SK-N-SH treated with all-trans-retinoic acid at 6 μM for 48 hours (cell line): ENCODE results near the gene FAM135A.

Source experiments
- ATAC-seq: fragments of 200-7000 bp; cut with Tn5 transposase; 3 replicates; pipeline ENCODE4 v1.9.1; 2020; ENCODE audit warnings: mild to moderate bottlenecking, moderate library complexity
- ARNTL ChIP-seq: fragments of 450-650 bp; formaldehyde crosslinking; IDR thresholded peaks from 2 replicates; pipeline ENCODE4 v1.5.0; 2020; ENCODE audit warnings: low read depth, mild to moderate bottlenecking, moderate library complexity, borderline replicate concordance
- BACH2 ChIP-seq: fragments of 250-450 bp; sonication (Bioruptor Pico); IDR thresholded peaks from 2 replicates; pipeline ENCODE4 v1.9.0; 2021; ENCODE audit warnings: mild to moderate bottlenecking, borderline replicate concordance
- CSDC2 ChIP-seq: fragments of 250-450 bp; sonication (Bioruptor Pico); IDR thresholded peaks from 2 replicates; pipeline ENCODE4 v1.5.0; 2020; ENCODE audit warnings: mild to moderate bottlenecking, moderate library complexity
- ESRRG ChIP-seq: fragments of 250-450 bp; sonication (Bioruptor Pico); IDR thresholded peaks from 2 replicates; pipeline ENCODE4 v1.6.1; 2021; ENCODE audit warnings: mild to moderate bottlenecking
- GLIS3 ChIP-seq: fragments of 250-450 bp; sonication (Bioruptor Pico); IDR thresholded peaks from 2 replicates; pipeline ENCODE4 v1.5.0; 2020; ENCODE audit warnings: mild to moderate bottlenecking, moderate library complexity
- ISL1 ChIP-seq: fragments of 250-450 bp; sonication (Bioruptor Pico); IDR thresholded peaks from 2 replicates; pipeline ENCODE4 v2.1.2; 2022; ENCODE audit warnings: mild to moderate bottlenecking, moderate library complexity
- OSR1 ChIP-seq: fragments of 250-450 bp; sonication (Bioruptor Pico); IDR thresholded peaks from 2 replicates; pipeline ENCODE4 v1.8.0; 2022; ENCODE audit warnings: moderate library complexity, mild to moderate bottlenecking, inconsistent platforms
- PPARA ChIP-seq: fragments of 250-450 bp; sonication (Bioruptor Pico); IDR thresholded peaks from 2 replicates; pipeline ENCODE4 v1.5.0; 2020; ENCODE audit warnings: mild to moderate bottlenecking, borderline replicate concordance
- RARB ChIP-seq: fragments of 250-450 bp; sonication (Bioruptor Pico); IDR thresholded peaks from 2 replicates; pipeline ENCODE4 v1.8.0; 2021; ENCODE audit warnings: mild to moderate bottlenecking, moderate library complexity
- SNAI2 ChIP-seq: fragments of 250-450 bp; sonication (Bioruptor Pico); IDR thresholded peaks from 2 replicates; pipeline ENCODE4 v1.5.0; 2020; ENCODE audit warnings: mild to moderate bottlenecking, moderate library complexity
- TCF4 ChIP-seq: fragments of 250-450 bp; sonication (Bioruptor Pico); IDR thresholded peaks from 2 replicates; pipeline ENCODE4 v1.8.0; 2021; ENCODE audit warnings: mild to moderate bottlenecking, moderate library complexity, borderline replicate concordance
- TOX ChIP-seq: fragments of 250-450 bp; sonication (Bioruptor Pico); IDR thresholded peaks from 2 replicates; pipeline ENCODE4 v1.8.0; 2021; ENCODE audit warnings: mild to moderate bottlenecking, moderate library complexity, borderline replicate concordance
- ZC3H10 ChIP-seq: fragments of 250-450 bp; sonication (Bioruptor Pico); IDR thresholded peaks from 2 replicates; pipeline ENCODE4 v1.5.1; 2021; ENCODE audit warnings: mild to moderate bottlenecking, moderate library complexity
- ZFP3 ChIP-seq: fragments of 250-450 bp; sonication (Bioruptor Pico); IDR thresholded peaks from 2 replicates; pipeline ENCODE4 v1.5.0; 2020; ENCODE audit warnings: mild to moderate bottlenecking, moderate library complexity
- ZFP30 ChIP-seq: fragments of 450-650 bp; formaldehyde crosslinking; IDR thresholded peaks from 2 replicates; pipeline ENCODE4 v1.5.0; 2022; ENCODE audit warnings: mild to moderate bottlenecking, moderate library complexity
- ZNF565 ChIP-seq: fragments of 450-650 bp; formaldehyde crosslinking; conservative IDR thresholded peaks from 2 replicates; pipeline ENCODE4 v1.5.0; 2020; ENCODE audit warnings: low read depth, mild to moderate bottlenecking, moderate library complexity
- ZNF70 ChIP-seq: fragments of 450-650 bp; formaldehyde crosslinking; IDR thresholded peaks from 2 replicates; pipeline ENCODE4 v1.5.0; 2020; ENCODE audit warnings: mild to moderate bottlenecking, moderate library complexity
- ZNF8 ChIP-seq: fragments of 450-650 bp; formaldehyde crosslinking; IDR thresholded peaks from 2 replicates; pipeline ENCODE4 v1.5.0; 2020; ENCODE audit warnings: mild to moderate bottlenecking, moderate library complexity
- TF ChIP-seq, protein P1 (sequence below): fragments of 250-450 bp; sonication (Bioruptor Pico); IDR thresholded peaks from 2 replicates; pipeline ENCODE4 v1.5.0; 2020; ENCODE audit warnings: mild to moderate bottlenecking, moderate library complexity
- TF ChIP-seq, protein P2 (sequence below): fragments of 250-450 bp; sonication (Bioruptor Pico); IDR thresholded peaks from 2 replicates; pipeline ENCODE4 v1.5.1; 2021; ENCODE audit warnings: mild to moderate bottlenecking, moderate library complexity
- TF ChIP-seq, protein P3 (sequence below): fragments of 250-450 bp; sonication (Bioruptor Pico); IDR thresholded peaks from 2 replicates; pipeline ENCODE4 v1.8.0; 2021; ENCODE audit warnings: low read depth, mild to moderate bottlenecking, moderate library complexity, borderline replicate concordance
- TF ChIP-seq, protein P4 (sequence below): fragments of 250-450 bp; sonication (Bioruptor Pico); IDR thresholded peaks from 2 replicates; pipeline ENCODE4 v1.5.1; 2020; ENCODE audit warnings: low read depth, mild to moderate bottlenecking, moderate library complexity
- TF ChIP-seq, protein P5 (sequence below): fragments of 250-450 bp; sonication (Bioruptor Pico); IDR thresholded peaks from 2 replicates; pipeline ENCODE4 v1.8.0; 2020; ENCODE audit warnings: mild to moderate bottlenecking, moderate library complexity, borderline replicate concordance

Gene FAM135A

DNA sequence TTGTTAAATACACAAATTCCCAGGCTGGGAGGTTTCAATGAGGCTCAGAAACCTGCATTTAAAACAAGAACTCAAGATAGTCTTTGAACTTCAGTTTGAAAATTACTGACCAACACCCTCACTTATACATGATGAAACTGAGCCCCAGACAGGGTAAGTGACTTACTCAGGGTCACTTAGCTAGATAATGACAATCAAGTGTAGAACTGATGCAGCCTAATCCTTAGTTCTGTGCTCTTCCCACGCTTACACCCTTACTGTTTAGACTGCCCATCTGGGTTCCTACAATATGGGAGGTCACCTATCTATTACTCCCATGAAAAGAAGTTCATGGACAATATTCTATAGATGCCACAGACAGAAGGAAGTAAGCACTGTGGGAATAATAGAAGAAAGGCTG is 24.5 kb upstream of the FAM135A start:
- ATAC-seq: no peak
- TF ChIP-seq ZFP30 (CRISPR knock-in tag) (no peak), ARNTL (CRISPR knock-in tag) (no peak), PPARA (no peak), ISL1 (CRISPR knock-in tag) (no peak), ZNF8 (no peak), ZC3H10 (no peak), SNAI2 (no peak), ZNF565 (CRISPR knock-in tag) (no peak), OSR1 (CRISPR knock-in tag) (no peak), BACH2 (CRISPR knock-in tag) (no peak), RARB (CRISPR knock-in tag) (no peak), ESRRG (no peak), TCF4 (CRISPR knock-in tag) (no peak)
- TF ChIP-seq, protein P1, sequence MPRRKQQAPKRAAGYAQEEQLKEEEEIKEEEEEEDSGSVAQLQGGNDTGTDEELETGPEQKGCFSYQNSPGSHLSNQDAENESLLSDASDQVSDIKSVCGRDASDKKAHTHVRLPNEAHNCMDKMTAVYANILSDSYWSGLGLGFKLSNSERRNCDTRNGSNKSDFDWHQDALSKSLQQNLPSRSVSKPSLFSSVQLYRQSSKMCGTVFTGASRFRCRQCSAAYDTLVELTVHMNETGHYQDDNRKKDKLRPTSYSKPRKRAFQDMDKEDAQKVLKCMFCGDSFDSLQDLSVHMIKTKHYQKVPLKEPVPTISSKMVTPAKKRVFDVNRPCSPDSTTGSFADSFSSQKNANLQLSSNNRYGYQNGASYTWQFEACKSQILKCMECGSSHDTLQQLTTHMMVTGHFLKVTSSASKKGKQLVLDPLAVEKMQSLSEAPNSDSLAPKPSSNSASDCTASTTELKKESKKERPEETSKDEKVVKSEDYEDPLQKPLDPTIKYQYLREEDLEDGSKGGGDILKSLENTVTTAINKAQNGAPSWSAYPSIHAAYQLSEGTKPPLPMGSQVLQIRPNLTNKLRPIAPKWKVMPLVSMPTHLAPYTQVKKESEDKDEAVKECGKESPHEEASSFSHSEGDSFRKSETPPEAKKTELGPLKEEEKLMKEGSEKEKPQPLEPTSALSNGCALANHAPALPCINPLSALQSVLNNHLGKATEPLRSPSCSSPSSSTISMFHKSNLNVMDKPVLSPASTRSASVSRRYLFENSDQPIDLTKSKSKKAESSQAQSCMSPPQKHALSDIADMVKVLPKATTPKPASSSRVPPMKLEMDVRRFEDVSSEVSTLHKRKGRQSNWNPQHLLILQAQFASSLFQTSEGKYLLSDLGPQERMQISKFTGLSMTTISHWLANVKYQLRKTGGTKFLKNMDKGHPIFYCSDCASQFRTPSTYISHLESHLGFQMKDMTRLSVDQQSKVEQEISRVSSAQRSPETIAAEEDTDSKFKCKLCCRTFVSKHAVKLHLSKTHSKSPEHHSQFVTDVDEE: no peak
- TF ChIP-seq, protein P2, sequence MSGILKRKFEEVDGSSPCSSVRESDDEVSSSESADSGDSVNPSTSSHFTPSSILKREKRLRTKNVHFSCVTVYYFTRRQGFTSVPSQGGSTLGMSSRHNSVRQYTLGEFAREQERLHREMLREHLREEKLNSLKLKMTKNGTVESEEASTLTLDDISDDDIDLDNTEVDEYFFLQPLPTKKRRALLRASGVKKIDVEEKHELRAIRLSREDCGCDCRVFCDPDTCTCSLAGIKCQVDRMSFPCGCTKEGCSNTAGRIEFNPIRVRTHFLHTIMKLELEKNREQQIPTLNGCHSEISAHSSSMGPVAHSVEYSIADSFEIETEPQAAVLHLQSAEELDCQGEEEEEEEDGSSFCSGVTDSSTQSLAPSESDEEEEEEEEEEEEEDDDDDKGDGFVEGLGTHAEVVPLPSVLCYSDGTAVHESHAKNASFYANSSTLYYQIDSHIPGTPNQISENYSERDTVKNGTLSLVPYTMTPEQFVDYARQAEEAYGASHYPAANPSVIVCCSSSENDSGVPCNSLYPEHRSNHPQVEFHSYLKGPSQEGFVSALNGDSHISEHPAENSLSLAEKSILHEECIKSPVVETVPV (CRISPR knock-in tag): no peak
- TF ChIP-seq, protein P3, sequence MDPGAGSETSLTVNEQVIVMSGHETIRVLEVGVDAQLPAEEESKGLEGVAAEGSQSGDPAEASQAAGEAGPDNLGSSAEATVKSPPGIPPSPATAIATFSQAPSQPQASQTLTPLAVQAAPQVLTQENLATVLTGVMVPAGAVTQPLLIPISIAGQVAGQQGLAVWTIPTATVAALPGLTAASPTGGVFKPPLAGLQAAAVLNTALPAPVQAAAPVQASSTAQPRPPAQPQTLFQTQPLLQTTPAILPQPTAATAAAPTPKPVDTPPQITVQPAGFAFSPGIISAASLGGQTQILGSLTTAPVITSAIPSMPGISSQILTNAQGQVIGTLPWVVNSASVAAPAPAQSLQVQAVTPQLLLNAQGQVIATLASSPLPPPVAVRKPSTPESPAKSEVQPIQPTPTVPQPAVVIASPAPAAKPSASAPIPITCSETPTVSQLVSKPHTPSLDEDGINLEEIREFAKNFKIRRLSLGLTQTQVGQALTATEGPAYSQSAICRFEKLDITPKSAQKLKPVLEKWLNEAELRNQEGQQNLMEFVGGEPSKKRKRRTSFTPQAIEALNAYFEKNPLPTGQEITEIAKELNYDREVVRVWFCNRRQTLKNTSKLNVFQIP (CRISPR knock-in tag): no peak
- TF ChIP-seq, protein P4, sequence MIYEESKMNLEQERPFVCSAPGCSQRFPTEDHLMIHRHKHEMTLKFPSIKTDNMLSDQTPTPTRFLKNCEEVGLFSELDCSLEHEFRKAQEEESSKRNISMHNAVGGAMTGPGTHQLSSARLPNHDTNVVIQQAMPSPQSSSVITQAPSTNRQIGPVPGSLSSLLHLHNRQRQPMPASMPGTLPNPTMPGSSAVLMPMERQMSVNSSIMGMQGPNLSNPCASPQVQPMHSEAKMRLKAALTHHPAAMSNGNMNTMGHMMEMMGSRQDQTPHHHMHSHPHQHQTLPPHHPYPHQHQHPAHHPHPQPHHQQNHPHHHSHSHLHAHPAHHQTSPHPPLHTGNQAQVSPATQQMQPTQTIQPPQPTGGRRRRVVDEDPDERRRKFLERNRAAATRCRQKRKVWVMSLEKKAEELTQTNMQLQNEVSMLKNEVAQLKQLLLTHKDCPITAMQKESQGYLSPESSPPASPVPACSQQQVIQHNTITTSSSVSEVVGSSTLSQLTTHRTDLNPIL (CRISPR knock-in tag): no peak
- TF ChIP-seq, protein P5, sequence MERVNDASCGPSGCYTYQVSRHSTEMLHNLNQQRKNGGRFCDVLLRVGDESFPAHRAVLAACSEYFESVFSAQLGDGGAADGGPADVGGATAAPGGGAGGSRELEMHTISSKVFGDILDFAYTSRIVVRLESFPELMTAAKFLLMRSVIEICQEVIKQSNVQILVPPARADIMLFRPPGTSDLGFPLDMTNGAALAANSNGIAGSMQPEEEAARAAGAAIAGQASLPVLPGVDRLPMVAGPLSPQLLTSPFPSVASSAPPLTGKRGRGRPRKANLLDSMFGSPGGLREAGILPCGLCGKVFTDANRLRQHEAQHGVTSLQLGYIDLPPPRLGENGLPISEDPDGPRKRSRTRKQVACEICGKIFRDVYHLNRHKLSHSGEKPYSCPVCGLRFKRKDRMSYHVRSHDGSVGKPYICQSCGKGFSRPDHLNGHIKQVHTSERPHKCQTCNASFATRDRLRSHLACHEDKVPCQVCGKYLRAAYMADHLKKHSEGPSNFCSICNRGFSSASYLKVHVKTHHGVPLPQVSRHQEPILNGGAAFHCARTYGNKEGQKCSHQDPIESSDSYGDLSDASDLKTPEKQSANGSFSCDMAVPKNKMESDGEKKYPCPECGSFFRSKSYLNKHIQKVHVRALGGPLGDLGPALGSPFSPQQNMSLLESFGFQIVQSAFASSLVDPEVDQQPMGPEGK (CRISPR knock-in tag): no peak

DNA sequence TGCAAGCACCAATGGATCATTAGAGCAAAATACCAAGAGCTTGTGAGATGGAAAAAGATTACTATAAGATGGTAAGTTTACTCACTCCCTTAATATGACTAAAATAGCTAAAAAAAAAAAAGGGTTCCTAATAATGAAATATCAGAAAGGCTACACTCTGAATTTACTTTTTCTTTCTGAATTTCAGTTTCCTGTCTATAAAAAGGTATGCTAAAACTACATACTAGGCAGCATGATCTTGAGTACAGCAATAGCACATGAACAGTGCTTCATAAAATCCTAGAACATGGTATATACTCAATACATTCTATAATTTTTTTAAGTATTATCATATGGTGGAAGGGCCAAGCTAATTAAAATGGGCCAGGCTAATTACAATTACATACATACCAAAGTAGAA is 24.0 kb upstream of the FAM135A start:
- no peak for TF ChIP-seq ZNF565 (CRISPR knock-in tag)
- TF ChIP-seq ESRRG: no peak
- TF ChIP-seq ZNF8: no peak
- TF ChIP-seq TCF4 (CRISPR knock-in tag): no peak
- no peak for TF ChIP-seq SNAI2
- TF ChIP-seq, protein P2 (CRISPR knock-in tag): no peak
- no peak for TF ChIP-seq ZFP3 (CRISPR knock-in tag)
- TF ChIP-seq, all 23 proteins: peak for 0
- no peak for ATAC-seq

DNA sequence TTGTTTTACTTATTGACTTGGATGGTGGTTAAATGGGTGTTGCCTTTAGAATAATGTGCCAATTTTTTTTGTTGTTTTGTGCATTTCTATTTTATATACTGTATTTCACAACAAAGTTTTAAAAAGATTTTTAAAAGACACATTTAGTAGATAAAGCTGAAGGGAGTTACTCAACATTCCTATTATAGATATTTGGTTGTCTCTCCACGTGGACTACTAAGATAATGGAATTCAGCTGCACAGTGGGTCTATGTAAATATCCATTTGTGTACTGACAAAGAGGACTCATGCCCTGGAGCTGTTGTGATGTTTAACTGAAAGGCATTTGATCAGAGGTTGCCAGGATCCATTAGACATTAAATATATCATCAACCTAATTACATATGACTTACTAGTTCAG is 23.2 kb upstream of the FAM135A start:
- no peak for ATAC-seq
- no peak for TF ChIP-seq ZFP3 (CRISPR knock-in tag)
- TF ChIP-seq GLIS3 (CRISPR knock-in tag): no peak
- TF ChIP-seq TOX: no peak
- TF ChIP-seq, protein P2 (CRISPR knock-in tag): no peak
- TF ChIP-seq ZFP30 (CRISPR knock-in tag): no peak
- no peak for TF ChIP-seq ZNF565 (CRISPR knock-in tag)
- no peak for TF ChIP-seq OSR1 (CRISPR knock-in tag)
- TF ChIP-seq RARB (CRISPR knock-in tag): no peak
- TF ChIP-seq TCF4 (CRISPR knock-in tag): no peak
- TF ChIP-seq ZNF70: no peak
- no peak for TF ChIP-seq ZC3H10
- TF ChIP-seq, protein P5 (CRISPR knock-in tag): no peak
- no peak for TF ChIP-seq SNAI2
- no peak for TF ChIP-seq CSDC2 (CRISPR knock-in tag)
